Activated CD4-positive, CD25-positive, alpha-beta regulatory T cell (primary cell): Measurements from ENCODE around the gene KBTBD13.
"Not testable (repeated sequence)": the region's sequence is repeated elsewhere in the genome, so short reads cannot be mapped to it uniquely, and the experiment has no call there.

ENCODE experiments used
- DNase-seq, 4 experiments: peaks; one replicate each; lab custom pipeline; 2025; lab: John Stamatoyannopoulos, UW

Gene KBTBD13

DNA sequence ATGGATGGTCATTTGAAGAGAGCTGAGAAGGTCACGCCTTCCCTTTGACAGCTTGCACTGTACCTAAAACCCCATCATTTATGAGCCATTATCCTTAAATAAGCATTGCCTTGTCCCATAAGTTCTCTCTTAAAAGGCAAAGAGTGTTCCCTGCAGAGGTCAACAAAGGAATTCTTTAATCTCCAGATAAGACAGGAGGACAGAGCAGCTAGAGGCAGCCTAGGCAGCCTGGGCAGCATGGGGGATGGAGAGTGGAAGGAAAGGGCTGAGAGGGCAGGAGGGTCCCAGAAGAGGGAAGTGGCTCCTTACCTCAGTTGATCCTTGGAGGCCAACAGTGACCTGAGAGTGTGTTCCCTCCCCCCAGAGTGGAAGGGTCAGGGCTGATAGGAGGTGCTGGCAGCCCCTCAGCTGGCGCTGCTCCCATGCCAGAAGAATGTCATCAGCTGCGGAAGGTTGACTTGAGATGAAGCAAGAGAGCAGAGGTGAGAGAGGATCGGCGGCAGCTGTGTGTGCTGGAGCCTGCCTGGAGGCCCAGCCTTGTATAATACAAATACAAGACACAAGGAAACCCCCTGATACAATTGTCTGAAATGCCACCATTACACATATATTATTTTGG lies 12.8 kb downstream of the KBTBD13 start:
- no peak for DNase-seq

DNA sequence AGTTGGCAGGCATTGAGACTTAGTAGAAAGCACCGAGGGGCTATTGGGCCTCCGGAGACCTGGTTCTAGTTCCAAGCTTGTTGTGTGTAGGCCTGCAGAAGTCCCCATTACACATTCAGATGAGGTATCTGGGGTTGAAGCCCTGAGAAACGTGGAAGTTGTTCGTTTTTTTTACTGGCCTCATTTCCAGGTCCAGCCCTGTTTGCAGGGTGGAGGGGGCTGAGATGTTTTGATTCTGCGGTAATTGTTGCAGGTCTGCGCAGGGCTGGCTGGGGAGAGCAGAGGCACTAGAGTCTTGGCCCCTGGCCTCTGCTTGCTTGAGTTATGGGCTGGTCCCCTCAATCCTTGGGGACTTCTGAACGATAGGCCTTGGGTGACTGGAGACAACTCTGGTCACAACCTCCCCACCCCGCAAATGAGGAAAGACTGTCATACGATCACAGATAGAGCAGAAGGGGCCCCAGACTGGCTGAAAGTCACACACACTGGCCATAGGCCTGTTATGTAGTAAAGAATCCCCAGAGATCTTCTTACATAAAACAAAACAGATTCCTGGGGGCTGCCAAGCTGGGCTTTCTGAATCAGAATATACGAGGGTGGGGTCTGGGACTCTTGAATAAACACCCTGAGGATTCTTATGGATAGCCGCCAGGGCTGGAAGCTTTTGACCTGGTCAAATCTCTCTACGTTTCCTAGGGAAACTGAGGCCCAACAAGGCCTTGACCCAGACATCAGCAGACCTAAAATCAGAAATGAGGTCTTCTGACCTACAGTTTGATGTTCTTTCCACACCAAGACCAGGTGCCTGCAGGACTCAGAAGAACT lies 15.6 kb downstream of the KBTBD13 start:
- DNase-seq: no peak

DNA sequence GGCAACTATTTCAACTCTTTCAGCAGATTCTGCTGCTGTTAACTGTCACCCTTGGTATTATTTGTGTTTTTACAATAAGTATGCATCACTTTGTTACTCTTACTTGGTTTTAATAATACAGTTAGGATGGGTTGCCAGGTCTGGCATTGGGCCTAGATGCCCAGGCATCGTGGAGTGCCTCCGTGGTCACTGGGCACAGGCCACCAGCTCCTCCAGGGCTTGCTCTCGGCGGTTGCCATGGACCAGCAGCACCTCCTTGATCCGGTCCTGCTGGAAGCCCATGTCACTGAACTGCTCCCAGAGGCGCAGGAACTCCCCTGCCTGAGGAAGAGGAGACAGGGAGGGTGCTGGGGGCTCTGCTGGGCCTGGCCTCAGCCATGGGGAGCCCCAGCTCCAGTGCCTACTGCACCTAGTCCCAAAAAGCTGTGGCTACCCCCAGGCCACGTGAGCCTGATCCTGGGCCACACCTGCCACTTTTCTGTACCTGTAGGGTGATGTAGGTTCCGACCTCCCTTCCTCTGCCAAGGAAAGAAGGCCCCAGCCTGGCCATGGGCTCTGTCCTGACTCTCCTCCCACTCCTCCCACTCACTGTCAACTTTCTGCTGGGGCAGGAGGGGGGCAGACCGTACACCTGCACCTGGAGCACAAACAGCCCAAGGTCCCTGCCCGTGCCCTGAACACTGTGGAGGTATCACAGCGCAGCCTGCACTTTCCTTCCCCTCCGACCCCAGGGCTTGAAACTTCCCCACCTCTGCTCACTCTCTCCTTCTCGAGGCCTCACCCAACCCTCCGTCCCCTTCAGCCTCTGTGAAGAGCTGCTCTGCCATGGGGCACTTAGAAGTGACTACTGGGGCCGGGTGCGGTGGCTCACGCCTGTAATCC lies 16.6 kb downstream of the KBTBD13 start:
- DNase-seq: no peak

GRCh38 chr15:65093793-65094170 lies 17.2 kb downstream of the KBTBD13 start:
- DNase-seq: not testable (repeated sequence)

DNA sequence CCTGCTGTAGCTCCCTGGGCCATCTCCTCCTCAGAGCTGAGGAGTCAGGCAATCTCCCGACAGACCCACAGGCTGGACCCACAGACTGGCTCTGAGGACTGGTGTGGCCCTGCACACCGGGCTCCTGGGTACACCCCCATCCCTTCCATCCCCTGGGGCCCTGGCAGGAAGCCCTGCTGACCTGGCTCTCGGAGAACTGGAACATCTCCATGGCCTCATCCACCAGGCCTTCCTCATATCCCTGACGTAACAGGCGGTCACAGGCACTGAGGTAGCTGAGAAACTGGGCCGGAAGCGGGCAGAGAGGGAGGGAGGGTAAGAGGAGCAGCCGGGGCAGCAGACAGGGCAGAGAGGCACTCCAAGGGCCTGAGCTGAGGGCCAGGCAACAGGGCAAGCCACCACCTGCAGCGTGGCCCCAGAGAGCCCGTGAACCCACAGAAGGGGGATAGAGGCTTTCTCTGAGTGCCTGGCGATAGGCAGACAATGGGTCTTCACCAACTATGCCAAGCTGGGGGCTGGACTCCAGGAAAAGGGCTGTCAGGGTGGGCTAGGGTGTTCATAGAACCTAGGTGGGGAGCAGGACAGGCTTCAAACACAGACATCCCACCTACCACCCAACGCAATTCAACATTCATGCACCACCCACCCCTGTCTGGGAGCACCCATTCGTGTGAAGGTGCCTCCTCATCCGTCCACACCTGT lies 17.9 kb downstream of the KBTBD13 start:
- DNase-seq: no peak

DNA sequence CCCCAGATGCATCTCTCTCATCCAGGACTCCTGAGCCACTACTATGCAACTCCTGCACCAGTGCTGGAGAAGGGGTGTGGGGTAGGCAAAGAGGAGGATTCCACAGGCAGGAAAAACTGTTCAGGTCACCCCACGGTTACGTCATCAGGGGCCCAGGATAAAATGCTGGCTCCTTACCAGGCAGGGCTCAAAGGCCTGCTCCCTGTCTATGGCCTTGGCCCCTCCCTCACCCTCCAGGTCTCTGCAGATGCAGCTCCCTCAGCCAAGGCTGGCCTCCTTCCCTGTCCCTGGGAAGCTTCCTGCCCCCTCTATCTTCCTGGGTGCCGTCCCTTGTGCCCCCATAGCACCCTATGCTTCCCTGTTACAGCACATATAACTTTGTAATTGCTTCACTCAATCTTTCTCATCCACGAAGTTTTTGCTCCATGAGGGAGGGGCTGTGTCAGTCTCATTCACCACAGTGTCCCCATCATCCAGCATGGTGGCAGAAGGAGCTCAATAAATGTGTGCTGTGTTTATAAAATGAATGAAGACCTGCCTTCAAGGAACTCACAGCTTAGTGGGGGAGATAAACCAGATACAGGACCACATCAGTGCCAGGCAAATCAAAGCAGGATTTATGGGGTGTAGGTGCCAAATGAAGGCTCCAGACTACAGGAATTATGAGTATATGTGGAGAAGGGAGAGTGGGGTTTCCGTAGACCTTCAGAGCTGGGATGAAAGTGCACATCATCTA lies 18.6 kb downstream of the KBTBD13 start:
- DNase-seq: no peak

DNA sequence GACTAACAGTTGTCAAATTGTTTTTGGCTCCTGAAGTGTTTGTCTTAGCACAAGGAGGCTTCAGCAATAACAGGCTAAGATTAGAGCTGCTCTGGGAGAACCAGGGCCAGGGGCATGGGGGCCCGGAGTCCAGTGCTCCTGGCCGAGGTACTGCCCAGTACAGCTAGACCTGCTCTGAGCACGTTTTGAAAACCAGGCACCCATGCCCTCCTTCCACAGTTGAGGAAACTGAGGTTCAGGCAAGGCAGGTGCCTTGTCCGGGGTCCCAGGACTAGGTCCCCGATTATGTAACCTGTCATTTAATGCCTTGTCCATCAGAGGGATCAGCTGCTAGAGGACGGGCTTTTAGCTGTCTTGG lies 19.2 kb downstream of the KBTBD13 start:
- no peak for DNase-seq

DNA sequence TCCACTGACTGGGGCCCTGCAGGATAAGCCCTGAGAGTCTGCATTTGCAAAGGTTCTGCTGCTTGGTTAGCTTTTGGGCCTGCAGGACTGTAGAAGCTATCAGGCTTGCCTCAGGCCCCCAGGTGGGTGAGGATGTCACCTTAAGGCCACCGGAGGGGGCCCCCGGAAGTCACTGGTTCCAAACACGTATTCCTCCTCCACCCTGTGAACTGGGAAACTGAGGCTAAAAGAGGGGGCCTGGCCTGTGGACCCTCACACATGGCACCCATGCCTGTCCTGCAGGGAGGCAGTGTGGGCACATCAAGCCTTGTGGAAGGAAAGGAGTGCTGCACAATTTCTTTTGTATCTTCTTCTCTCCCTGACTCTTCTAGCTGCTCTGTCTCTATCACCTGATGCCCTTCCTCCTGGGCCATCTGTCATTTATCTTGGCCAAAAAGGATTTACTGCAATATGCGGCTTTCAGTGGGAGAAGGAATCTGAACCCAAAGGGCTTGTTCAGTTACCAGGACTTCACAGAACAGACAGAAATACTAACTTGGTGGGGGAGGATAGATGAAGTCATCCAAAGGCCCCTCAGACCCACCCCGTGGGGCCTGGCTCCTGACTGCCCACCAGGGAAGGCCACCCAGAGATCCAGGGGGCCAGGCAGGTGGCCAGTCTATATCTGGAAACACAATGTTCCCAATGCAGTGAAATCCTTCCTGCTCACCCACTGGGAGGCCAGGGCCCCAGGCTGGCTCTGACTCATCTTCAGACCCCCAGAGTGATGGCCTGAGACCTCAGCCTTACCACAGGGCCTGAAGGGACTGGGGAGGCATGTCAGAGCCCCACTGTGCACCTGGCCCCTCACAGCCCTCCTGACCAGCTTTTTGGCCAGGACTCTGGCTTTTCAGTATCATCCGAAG lies 20.2 kb downstream of the KBTBD13 start:
- no peak for DNase-seq

DNA sequence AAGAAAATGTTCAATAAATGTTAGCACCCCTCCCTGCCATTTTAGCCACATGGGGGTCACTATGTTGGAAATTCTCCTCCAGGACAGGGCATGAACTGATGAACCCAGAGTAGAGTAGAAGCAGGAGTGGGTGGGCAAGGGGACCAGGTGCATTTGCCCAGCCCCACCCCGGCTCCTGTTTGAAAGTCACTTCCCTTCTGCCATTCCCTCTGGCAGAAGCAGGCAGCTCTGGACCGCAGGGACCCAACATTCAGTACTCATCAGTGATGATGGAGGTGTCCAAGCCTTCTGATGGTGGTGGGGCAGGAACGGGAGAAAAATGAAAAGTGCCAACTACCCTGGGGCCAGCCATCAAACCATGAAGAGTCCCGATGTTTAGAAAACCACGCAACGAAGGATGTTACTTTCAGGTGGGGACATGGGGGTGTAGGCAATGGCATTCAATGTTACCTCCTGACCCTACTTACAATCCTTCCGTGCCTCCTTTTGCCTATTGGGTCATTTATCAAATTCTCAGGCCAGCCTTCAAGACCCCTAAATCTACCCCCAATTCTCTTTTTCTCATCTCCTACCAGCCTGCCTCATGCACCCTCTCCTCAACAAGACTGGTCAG lies 21.2 kb downstream of the KBTBD13 start:
- no peak for DNase-seq

DNA sequence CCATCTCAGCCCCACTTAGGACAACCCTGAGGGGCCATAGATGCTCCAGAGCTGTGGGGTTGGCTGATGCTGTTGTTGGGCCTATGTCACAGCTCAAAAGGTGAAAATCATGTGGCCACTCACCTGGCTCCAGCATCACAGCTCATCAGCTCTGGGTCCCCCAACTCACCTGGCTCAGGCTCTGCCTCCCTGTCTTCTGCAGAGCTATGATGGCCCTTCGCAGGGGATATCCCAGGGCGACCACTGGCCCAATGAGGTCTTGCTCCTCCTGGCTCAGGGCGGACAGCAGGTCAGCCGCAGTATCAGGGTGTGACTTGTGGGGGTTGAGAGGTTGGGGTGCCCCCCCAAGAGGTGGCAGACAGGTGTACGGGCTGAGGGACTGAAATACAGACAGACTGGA lies 22.8 kb downstream of the KBTBD13 start:
- DNase-seq: no peak

DNA sequence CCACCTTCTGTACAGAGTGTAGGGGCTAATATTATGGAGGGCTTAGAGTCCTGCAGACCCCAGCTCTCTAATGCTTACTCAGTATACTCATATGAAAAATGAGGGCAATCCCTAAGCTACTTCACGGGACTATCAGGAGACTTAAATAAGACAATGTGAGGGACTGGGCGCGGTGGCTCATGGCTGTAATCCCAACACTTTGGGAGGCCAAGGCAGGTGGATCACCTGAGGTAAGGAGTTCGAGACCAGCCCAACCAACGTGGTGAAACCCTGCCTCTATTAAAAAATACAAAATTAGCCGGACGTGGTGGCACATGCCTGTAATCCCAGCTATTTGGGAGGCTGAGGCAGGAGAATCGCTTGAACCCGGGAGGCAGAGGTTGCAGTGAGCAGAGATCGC lies 23.3 kb downstream of the KBTBD13 start:
- not testable (repeated sequence) for DNase-seq

GRCh38 chr15:65100442-65100841 lies 23.9 kb downstream of the KBTBD13 start:
- DNase-seq: no peak

DNA sequence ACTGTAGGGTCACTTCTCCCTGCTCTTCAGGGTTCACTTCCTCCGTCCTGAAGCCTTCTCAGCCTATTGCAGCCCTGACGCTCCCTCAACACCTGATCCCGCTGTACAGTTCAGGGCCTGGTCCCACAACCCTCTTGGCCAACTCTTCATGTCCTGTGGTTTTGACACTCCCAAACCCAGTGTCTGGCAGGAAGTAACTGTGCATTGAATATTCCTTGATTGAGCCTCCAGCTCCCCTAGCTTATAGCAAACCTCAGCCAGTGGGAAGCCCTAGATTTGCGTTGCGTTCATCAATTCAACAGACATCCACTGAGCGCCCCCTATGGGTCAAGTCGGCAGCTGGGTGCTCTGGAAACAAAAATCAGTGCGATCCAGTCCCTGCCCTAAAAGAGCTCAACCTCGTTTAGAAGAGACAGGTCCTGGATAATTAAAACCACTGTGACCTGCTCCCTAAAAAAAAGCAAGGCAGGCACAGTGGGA lies 24.9 kb downstream of the KBTBD13 start:
- DNase-seq: peak in 1 of 4 experiments; percentile 11

- DNase-seq: no peak
These were observed 25.6 kb downstream of the KBTBD13 start for GRCh38 chr15:65101891-65102708.

GRCh38 chr15:65102912-65103311 lies 26.4 kb downstream of the KBTBD13 start:
- DNase-seq: no peak

- no peak for DNase-seq
These were observed 28.5 kb downstream of the KBTBD13 start for GRCh38 chr15:65105038-65105437.

DNA sequence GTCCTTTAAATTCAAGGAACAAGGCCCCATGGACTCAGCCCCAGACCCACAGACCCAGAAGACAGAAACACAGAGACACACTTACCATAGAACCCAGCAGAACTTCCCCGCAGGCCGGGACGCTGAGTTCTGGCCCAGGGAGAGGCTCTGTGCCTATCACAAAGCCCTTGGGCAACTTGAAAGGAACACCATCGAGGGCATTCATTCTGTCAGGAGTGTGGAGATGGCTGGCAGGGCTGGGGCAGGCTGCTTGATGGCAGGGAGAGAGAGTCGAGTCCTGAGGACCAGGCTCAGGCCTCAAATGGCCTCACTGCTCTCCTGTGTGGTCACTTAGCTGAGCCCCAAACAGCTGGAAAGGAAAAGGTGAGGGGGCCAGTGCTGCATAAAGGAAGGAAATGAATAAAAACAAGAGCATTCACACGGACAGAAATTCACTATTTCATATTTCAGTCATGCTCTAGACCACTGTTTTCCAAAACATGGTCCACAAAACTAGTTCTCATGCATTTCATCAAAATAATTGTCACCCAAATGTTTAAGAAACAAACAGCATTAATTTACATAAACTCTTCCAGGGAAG lies 29.6 kb downstream of the KBTBD13 start:
- DNase-seq: no peak

DNA sequence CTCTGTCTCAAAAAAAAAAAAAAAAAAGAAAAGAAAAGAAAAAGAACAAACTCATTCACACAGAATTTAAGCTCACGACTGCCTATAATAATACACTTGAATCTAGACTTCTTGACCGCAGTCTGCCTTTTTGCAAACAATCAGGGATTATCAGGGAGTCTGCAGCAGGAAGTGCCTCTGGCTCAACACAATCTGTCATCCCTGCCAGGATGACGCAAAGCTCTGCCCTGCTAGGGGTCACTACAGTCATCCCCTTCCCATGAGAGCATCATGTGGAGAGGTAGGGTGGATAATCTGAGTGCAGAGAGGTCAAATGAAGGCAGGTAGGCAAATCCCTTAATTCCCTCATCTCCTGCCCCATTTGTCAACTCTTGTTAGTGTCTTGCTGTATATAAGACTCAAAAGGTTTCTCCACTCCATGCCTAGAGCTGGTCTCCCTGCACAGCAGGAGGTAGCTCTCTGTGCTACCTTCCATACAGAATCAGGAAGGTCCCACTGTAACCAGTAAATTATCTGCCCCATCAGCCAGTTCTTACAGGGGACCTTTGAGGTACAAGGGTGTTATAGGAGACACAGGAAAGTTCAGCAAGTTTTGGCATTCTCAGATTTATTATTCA lies 34.2 kb downstream of the KBTBD13 start:
- DNase-seq: no peak
